K562 (cell line): ENCODE results near the gene IL23R. TPM values are rescaled to one million over a fixed set of nuclear protein-coding genes. Genes with fewer than 3 reads are reported as not detected.

Experiments
- ATAC-seq: fragments of 200-7000 bp; cut with Tn5 transposase; 3 replicates; pipeline ENCODE4 v1.9.1; 2020; ENCODE audit warnings: moderate library complexity
- BruUV-seq: library from RNA; stranded (reverse); fragments of 400-500 nt; replicated peaks from 2 replicates; lab custom pipeline; 2021; lab: Mats Ljungman, UMichigan
- CTCF ChIA-PET: fragments of 300-600 bp; formaldehyde crosslinking; extraction: SDS; loops from one replicate; lab custom pipeline; 2021; ENCODE audit warnings: low intra/inter-chr PET ratio; lab: Yijun Ruan, JAX
- POLR2A ChIA-PET: fragments of 300-600, 350-650 bp; sonication (Branson Sonifier 250); formaldehyde crosslinking; extraction: SDS; loops from one replicate; lab custom pipeline; 2021; ENCODE audit warnings: antibody characterized with exemption, inconsistent platforms; lab: Yijun Ruan, JAX
- DNase-seq, 4 experiments: peaks; one replicate each; pipeline versions ENCODE4 v3.0.0 to v3.0.0-alpha.2; 2011 to 2018; ENCODE audit warnings: low spot score in 3 of 4, mixed read lengths in 3 of 4; ENCODE audit errors: extremely low read depth in 1 of 4
- FAIRE-seq: peaks from 2 replicates; lab custom pipeline; 2011; peaks lifted over from hg19 to GRCh38; lab: Jason Lieb, UNC
- H2AFZ ChIP-seq: 2 replicates; pipeline ENCODE4 v1.6.0; 2011; ENCODE audit warnings: low read depth, low read length, control low read depth, inconsistent platforms
- H3K27ac ChIP-seq: fragments of 200-600 bp; 3 replicates; pipeline ENCODE4 v1.8.0; 2011; ENCODE audit warnings: low read depth, mild to moderate bottlenecking, control low read depth, inconsistent platforms, low read length, moderate library complexity, mixed read lengths; ENCODE audit errors: extremely low read depth
- H3K27me3 ChIP-seq, 2 experiments: fragments of 300-600 bp in 1 of 2; 2 replicates in 1 of 2; 3 replicates in 1 of 2; pipeline versions ENCODE4 v1.6.0 to v1.8.0; 2011; ENCODE audit warnings: inconsistent platforms in 2 of 2, low read length in 2 of 2, mild to moderate bottlenecking in 1 of 2, mixed read lengths in 1 of 2, moderate library complexity in 1 of 2; ENCODE audit not compliant: control insufficient read depth in 2 of 2, insufficient read depth in 2 of 2
- H3K36me3 ChIP-seq: fragments of 300-600 bp; 3 replicates; pipeline ENCODE4 v1.8.0; 2011; ENCODE audit warnings: mild to moderate bottlenecking, low read length, inconsistent platforms; ENCODE audit not compliant: control insufficient read depth, insufficient read depth
- H3K4me1 ChIP-seq, 2 experiments: fragments of 200-600 bp in 1 of 2; replicated peaks in 1 of 2; 2 replicates in 1 of 2; 3 replicates in 1 of 2; pipeline versions ENCODE4 v1.5.1 to v1.8.0; 2011; ENCODE audit warnings: inconsistent platforms in 2 of 2, low read length in 2 of 2, mild to moderate bottlenecking in 1 of 2, mixed read lengths in 1 of 2, moderate library complexity in 1 of 2; ENCODE audit not compliant: control insufficient read depth in 2 of 2, insufficient read depth in 2 of 2
- H3K4me2 ChIP-seq: 2 replicates; pipeline ENCODE4 v1.6.1; 2011; ENCODE audit warnings: low read length, control low read depth, inconsistent platforms, mixed read lengths; ENCODE audit not compliant: insufficient read depth
- H3K4me3 ChIP-seq: fragments of 200-600 bp; sonication (generic), shearing (Covaris generic); 2 replicates; pipeline ENCODE4 v1.5.1; 2016; ENCODE audit warnings: control low read depth, inconsistent platforms
- H3K79me2 ChIP-seq: fragments of 200-600 bp; 3 replicates; pipeline ENCODE4 v1.8.0; 2011; ENCODE audit warnings: low read length, inconsistent platforms; ENCODE audit not compliant: control insufficient read depth, insufficient read depth
- H3K9ac ChIP-seq, 2 experiments: 2 replicates each; pipeline versions ENCODE4 v1.6.0 to v1.6.1; 2011; ENCODE audit warnings: low read depth in 2 of 2, low read length in 2 of 2, control low read depth in 1 of 2, inconsistent platforms in 1 of 2, mild to moderate bottlenecking in 1 of 2, mixed read lengths in 1 of 2; ENCODE audit not compliant: insufficient read depth in 1 of 2
- H3K9me1 ChIP-seq: one replicate; pipeline ENCODE4 v1.6.0; 2011; ENCODE audit warnings: inconsistent platforms, mild to moderate bottlenecking, low read length, moderate library complexity; ENCODE audit not compliant: control insufficient read depth, insufficient read depth
- H3K9me3 ChIP-seq: replicated peaks from 2 replicates; pipeline ENCODE4 v1.5.1; 2011; ENCODE audit warnings: low read depth, low read length, inconsistent platforms; ENCODE audit not compliant: control insufficient read depth, insufficient read depth
- H4K20me1 ChIP-seq: replicated peaks from 2 replicates; pipeline ENCODE4 v1.6.1; 2011; ENCODE audit warnings: low read length, inconsistent platforms, mixed read lengths; ENCODE audit not compliant: control insufficient read depth, insufficient read depth
- BCOR ChIP-seq: fragments of 450-650 bp; IDR thresholded peaks from 2 replicates; pipeline ENCODE4 v1.6.1; 2016
- BRD9 ChIP-seq: fragments of 450-650 bp; IDR thresholded peaks from 2 replicates; pipeline ENCODE4 v1.6.1; 2018; ENCODE audit warnings: low read depth; ENCODE audit not compliant: partially characterized antibody
- HDAC2 ChIP-seq: fragments of 450-650 bp; IDR thresholded peaks from 2 replicates; pipeline ENCODE4 v1.6.1; 2016; ENCODE audit warnings: mild to moderate bottlenecking
- KDM1A ChIP-seq, 2 experiments: fragments of 450-650 bp; IDR thresholded peaks; 2 replicates each; pipeline ENCODE4 v1.6.1; 2016; ENCODE audit warnings: mild to moderate bottlenecking in 2 of 2
- PHTF2 ChIP-seq: fragments of 250-450 bp; sonication (Bioruptor Pico); IDR thresholded peaks from 2 replicates; pipeline ENCODE4 v1.5.0; 2021; ENCODE audit warnings: mild to moderate bottlenecking
- SIRT6 ChIP-seq: IDR thresholded peaks from one replicate; pipeline ENCODE4 v1.6.1; 2012; ENCODE audit warnings: low read depth, mild to moderate bottlenecking, control low read depth, inconsistent platforms, low read length, moderate library complexity
- TGIF2 ChIP-seq: sonication (generic); formaldehyde crosslinking; IDR thresholded peaks from 2 replicates; pipeline ENCODE4 v1.8.1; 2022; ENCODE audit warnings: mild to moderate bottlenecking, missing genetic modification reagents, moderate library complexity
- ZFX ChIP-seq: sonication (generic); formaldehyde crosslinking; IDR thresholded peaks from 2 replicates; pipeline ENCODE4 v1.8.0; 2022; ENCODE audit warnings: mild to moderate bottlenecking, missing genetic modification reagents, moderate library complexity
- WGBS: fragments of 100-300 bp; shearing (Covaris generic); methylation state at CpG from one replicate; pipeline ENCODE4 v1.1.6; 2016; ENCODE audit warnings: low coverage, mixed read lengths; ENCODE audit not compliant: insufficient coverage; ENCODE audit errors: missing lambda C conversion rate; 5-methylcytosine and 5-hydroxymethylcytosine counted together
- in situ Hi-C: fragments of 300-500 bp; cut with MboI; formaldehyde crosslinking; loops from 4 replicates; pipeline ENCODE4 v1.15.0; 2018; ENCODE audit warnings: inconsistent platforms, mixed read lengths
- intact Hi-C: fragments of 100-400 bp; cut with micrococcal nuclease; formaldehyde crosslinking; loops from 2 replicates; pipeline ENCODE4 v1.14.2; 2022
- polyA plus RNA-seq, 8 experiments: library from polyadenylated mRNA; depleted of rRNA in 4 of 8; stranded (reverse) in 5 of 8; unstranded in 3 of 8; fragments of >200 nt; fragmentation: Nextera tagmentation in 2 of 8; fragmentation: Illumina TruSeq in 1 of 8; extraction: Ambion mirVana in 2 of 8; extraction: Trizol in 1 of 8; gene quantifications; 2 replicates each; pipeline versions ENCODE4 v1.2.1 to v1.2.3, GENCODE V29; 2011 to 2014; ENCODE audit warnings: inconsistent platforms in 1 of 8, missing spikeins in 1 of 8
- total RNA-seq, 7 experiments: library from RNA; depleted of rRNA in 6 of 7; stranded (reverse); fragments of >200 nt in 6 of 7; fragmentation: Illumina TruSeq in 2 of 7; extraction: Trizol in 2 of 7; gene quantifications; 2 replicates each; pipeline versions ENCODE4 v1.2.1 to v1.2.3, GENCODE V29; 2011 to 2021; ENCODE audit warnings: low replicate concordance in 1 of 7
- TF ChIP-seq, protein P1 (sequence below): fragments of 450-650 bp; IDR thresholded peaks from 2 replicates; pipeline ENCODE4 v1.6.1; 2016; ENCODE audit warnings: mild to moderate bottlenecking, moderate library complexity
- TF ChIP-seq, protein P2 (sequence below): sonication (generic); formaldehyde crosslinking; IDR thresholded peaks from 2 replicates; pipeline ENCODE4 v1.8.1; 2022; ENCODE audit warnings: missing genetic modification reagents

IL23R gene
- total and polyA plus RNA-seq, 9 of the 15 experiments (the other 6 are each of a cell fraction or from before 2014, with no cell fraction given) = 4.4 to 52.7 (median 22.8) TPM

DNA sequence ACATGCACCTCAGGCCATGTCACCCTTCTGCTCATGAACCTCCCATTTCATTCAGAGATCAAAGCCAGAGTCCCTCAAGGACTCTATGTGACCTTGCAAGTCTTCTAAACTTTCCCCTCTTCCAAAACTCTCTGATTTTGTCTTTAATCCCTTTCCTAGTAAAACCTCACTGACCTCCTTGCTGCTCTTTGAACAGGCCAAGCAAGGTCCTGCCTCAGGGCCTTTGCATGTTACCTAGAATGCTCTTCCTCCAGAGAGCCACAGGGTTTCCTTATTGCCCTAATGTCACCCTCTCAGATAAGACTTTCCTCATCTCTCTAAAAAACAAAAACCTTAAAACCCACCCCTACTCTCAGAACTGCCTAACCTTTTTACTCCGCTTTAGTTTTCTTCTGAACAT, 26.6 kb downstream of the IL23R start:
- no peaks in the 10 kb centered on the region for H3K79me2 ChIP-seq
- peaks cover 16 to 39% of the 10 kb centered on the region in 2 experiments for H3K4me1 ChIP-seq
- WGBS = 100% methylated on average over 1 of the region's 1 CpG
- peak overlapping the region; percentile 79 for H3K27ac ChIP-seq
- in situ Hi-C loops (no loop called here), intact Hi-C loops (loop anchor here (2.0 kb wide), 1 partner anchor 18 kb away; no protein-coding TSS in a partner anchor)
- H3K27me3 ChIP-seq = no peaks in the 10 kb centered on the region
- DNase-seq = peak in 1 of 4 experiments; percentile 32
- H3K4me2 ChIP-seq = peak overlapping the region; percentile 28; the same call in 1 of the 2 replicates
- peak; percentile 29 for FAIRE-seq
- CTCF ChIA-PET = no interaction called here
- peak; percentile 17 for ATAC-seq
- H3K4me3 ChIP-seq = no peak overlapping the region
- POLR2A ChIA-PET = no interaction called here
- peak overlapping the region in 1 of 2 experiments; percentile 59; a peak in 1 of 4 replicates for H3K9ac ChIP-seq
- no TSS peak for BruUV-seq
- H3K36me3 ChIP-seq = no peaks in the 10 kb centered on the region
- H3K9me1 ChIP-seq = no peaks in the 10 kb centered on the region
- H2AFZ ChIP-seq = peak overlapping the region; percentile 46
- no peaks in the 10 kb centered on the region for H3K9me3 ChIP-seq
- no peaks in the 10 kb centered on the region for H4K20me1 ChIP-seq
- TF ChIP-seq BRD9 (no peak), HDAC2 (peak; percentile 66), KDM1A (IDR thresholded peaks at IDR 0.05) (peak; percentile 75 to 83; a peak in 3 of 4 replicates), BCOR (peak; percentile 92), PHTF2 (CRISPR knock-in tag) (no peak), SIRT6 (no peak), TGIF2 (no peak), ZFX (CRISPR knock-in tag) (no peak)
- TF ChIP-seq, protein P1, sequence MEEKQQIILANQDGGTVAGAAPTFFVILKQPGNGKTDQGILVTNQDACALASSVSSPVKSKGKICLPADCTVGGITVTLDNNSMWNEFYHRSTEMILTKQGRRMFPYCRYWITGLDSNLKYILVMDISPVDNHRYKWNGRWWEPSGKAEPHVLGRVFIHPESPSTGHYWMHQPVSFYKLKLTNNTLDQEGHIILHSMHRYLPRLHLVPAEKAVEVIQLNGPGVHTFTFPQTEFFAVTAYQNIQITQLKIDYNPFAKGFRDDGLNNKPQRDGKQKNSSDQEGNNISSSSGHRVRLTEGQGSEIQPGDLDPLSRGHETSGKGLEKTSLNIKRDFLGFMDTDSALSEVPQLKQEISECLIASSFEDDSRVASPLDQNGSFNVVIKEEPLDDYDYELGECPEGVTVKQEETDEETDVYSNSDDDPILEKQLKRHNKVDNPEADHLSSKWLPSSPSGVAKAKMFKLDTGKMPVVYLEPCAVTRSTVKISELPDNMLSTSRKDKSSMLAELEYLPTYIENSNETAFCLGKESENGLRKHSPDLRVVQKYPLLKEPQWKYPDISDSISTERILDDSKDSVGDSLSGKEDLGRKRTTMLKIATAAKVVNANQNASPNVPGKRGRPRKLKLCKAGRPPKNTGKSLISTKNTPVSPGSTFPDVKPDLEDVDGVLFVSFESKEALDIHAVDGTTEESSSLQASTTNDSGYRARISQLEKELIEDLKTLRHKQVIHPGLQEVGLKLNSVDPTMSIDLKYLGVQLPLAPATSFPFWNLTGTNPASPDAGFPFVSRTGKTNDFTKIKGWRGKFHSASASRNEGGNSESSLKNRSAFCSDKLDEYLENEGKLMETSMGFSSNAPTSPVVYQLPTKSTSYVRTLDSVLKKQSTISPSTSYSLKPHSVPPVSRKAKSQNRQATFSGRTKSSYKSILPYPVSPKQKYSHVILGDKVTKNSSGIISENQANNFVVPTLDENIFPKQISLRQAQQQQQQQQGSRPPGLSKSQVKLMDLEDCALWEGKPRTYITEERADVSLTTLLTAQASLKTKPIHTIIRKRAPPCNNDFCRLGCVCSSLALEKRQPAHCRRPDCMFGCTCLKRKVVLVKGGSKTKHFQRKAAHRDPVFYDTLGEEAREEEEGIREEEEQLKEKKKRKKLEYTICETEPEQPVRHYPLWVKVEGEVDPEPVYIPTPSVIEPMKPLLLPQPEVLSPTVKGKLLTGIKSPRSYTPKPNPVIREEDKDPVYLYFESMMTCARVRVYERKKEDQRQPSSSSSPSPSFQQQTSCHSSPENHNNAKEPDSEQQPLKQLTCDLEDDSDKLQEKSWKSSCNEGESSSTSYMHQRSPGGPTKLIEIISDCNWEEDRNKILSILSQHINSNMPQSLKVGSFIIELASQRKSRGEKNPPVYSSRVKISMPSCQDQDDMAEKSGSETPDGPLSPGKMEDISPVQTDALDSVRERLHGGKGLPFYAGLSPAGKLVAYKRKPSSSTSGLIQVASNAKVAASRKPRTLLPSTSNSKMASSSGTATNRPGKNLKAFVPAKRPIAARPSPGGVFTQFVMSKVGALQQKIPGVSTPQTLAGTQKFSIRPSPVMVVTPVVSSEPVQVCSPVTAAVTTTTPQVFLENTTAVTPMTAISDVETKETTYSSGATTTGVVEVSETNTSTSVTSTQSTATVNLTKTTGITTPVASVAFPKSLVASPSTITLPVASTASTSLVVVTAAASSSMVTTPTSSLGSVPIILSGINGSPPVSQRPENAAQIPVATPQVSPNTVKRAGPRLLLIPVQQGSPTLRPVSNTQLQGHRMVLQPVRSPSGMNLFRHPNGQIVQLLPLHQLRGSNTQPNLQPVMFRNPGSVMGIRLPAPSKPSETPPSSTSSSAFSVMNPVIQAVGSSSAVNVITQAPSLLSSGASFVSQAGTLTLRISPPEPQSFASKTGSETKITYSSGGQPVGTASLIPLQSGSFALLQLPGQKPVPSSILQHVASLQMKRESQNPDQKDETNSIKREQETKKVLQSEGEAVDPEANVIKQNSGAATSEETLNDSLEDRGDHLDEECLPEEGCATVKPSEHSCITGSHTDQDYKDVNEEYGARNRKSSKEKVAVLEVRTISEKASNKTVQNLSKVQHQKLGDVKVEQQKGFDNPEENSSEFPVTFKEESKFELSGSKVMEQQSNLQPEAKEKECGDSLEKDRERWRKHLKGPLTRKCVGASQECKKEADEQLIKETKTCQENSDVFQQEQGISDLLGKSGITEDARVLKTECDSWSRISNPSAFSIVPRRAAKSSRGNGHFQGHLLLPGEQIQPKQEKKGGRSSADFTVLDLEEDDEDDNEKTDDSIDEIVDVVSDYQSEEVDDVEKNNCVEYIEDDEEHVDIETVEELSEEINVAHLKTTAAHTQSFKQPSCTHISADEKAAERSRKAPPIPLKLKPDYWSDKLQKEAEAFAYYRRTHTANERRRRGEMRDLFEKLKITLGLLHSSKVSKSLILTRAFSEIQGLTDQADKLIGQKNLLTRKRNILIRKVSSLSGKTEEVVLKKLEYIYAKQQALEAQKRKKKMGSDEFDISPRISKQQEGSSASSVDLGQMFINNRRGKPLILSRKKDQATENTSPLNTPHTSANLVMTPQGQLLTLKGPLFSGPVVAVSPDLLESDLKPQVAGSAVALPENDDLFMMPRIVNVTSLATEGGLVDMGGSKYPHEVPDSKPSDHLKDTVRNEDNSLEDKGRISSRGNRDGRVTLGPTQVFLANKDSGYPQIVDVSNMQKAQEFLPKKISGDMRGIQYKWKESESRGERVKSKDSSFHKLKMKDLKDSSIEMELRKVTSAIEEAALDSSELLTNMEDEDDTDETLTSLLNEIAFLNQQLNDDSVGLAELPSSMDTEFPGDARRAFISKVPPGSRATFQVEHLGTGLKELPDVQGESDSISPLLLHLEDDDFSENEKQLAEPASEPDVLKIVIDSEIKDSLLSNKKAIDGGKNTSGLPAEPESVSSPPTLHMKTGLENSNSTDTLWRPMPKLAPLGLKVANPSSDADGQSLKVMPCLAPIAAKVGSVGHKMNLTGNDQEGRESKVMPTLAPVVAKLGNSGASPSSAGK = no peak
- TF ChIP-seq, protein P2, sequence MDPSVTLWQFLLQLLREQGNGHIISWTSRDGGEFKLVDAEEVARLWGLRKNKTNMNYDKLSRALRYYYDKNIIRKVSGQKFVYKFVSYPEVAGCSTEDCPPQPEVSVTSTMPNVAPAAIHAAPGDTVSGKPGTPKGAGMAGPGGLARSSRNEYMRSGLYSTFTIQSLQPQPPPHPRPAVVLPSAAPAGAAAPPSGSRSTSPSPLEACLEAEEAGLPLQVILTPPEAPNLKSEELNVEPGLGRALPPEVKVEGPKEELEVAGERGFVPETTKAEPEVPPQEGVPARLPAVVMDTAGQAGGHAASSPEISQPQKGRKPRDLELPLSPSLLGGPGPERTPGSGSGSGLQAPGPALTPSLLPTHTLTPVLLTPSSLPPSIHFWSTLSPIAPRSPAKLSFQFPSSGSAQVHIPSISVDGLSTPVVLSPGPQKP (CRISPR knock-in tag) = no peak
